ENCODE results near the gene TPM4. TPM values are rescaled to one million over a fixed set of nuclear protein-coding genes. Genes with fewer than 3 reads are reported as not detected.
"Not testable (repeated sequence)": the region's sequence is repeated elsewhere in the genome, so short reads cannot be mapped to it uniquely, and the experiment has no call there.

The TPM4 gene
- total RNA-seq, 1 donor from 2014 or later: 86.0 TPM

DNA sequence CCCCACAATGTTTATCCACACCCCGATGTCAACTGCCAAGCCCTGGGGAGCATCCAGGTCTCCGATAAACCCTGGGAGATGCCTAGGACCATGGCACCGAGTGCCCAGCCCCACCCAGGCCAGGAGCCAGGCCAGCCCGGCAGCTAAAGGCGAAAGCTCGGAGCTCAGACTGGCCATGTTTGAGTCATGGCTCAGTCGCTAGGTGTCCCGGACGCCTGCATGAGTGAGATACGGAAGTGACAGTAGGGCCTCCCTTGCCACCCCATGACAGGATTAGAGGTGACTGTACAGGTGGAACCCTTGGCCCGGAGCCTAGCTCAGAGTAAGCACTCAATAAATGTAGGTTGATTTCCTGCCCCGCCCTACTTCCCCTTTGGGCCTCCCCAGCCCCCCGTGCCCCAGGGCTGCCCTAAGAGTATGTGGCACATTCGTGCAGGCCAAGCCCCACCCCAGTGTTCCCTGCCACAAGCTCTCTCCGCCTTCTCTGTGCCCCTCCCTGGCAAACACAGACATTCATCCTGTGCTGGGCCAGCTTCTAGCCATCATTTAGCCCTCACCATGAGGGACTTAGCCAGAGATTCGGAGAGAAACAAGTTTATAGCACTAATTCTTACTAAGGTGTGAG, 5.8 kb upstream of the TPM4 start:
- FAIRE-seq (no peak), DNase-seq (ENCODE audit: low spot score in 2 of 2) (no peak)

DNA sequence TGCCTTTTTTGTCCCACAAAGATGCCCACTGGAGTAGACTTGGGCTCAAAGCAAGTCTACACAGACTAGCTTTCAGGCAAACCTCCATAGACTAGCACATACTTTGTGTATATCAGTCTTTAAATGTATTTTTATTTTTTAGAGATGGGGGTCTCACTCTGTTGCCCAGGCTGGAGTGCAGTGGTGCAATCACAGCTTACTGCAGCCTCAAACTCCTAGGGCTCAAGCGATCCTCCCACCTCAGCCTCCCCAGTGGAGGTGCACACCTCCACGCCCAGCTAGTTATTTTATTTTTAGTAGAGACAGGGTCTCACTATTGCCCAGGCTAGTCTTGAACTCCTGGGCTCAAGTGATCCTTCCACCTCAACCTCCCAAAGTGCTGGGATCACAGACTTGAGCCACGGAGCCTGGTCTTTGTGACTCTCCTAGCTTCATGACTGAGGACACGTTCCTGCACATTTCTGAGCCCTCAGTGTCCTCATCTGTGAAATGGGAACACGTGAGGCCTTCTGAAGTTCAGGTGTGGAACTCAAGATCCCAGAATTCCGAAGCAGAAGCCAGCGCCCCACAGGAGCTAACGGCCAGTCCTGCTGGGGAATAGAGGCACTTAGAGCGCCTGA, 5.1 kb upstream of the TPM4 start:
- DNase-seq (ENCODE audit: low spot score in 2 of 2) (no peak), FAIRE-seq (no peak)

- no peak for FAIRE-seq
- no peak for DNase-seq (ENCODE audit: low spot score in 2 of 2)
Measured at GRCh38 chr19:16073481-16073880, 2.8 kb upstream of the TPM4 start.

DNA sequence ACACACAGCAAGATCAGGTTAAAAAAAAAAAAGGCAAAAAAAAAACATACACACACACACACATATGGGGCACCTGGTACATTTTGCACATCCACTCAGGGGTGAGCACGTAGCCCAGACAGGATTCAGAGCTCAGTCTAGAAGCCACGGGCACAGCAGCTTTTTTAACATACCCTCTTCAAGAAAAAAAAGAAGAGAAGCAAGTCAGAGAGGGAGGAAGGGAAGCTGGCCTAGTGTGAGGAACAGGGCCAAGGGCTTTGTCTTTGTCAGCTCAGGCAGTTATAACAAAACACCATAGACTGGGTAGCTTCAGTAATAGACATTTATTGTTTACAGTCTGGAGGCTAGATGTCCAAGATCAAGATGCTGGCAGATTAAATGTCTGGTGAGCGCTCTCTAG, 2.3 kb upstream of the TPM4 start:
- DNase-seq (ENCODE audit: low spot score in 2 of 2) (peak in 1 of 2 donors; percentile 37), FAIRE-seq (no peak)

GRCh38 chr19:16074488-16075365, 1.6 kb upstream of the TPM4 start:
- FAIRE-seq: no peak
- no peak for DNase-seq (ENCODE audit: low spot score in 2 of 2)

- FAIRE-seq: no peak
- no peak for DNase-seq (ENCODE audit: low spot score in 2 of 2)
Measured at GRCh38 chr19:16075430-16076153, 703 bp upstream of the TPM4 start.

GRCh38 chr19:16076958-16077611, 790 bp downstream of the TPM4 start:
- peak in 1 of 2 donors; percentile 58 for DNase-seq (ENCODE audit: low spot score in 2 of 2)
- FAIRE-seq: no peak

- no peak for FAIRE-seq
- DNase-seq (ENCODE audit: low spot score in 2 of 2): no peak
Measured at GRCh38 chr19:16077984-16078758, 1.9 kb downstream of the TPM4 start.

DNA sequence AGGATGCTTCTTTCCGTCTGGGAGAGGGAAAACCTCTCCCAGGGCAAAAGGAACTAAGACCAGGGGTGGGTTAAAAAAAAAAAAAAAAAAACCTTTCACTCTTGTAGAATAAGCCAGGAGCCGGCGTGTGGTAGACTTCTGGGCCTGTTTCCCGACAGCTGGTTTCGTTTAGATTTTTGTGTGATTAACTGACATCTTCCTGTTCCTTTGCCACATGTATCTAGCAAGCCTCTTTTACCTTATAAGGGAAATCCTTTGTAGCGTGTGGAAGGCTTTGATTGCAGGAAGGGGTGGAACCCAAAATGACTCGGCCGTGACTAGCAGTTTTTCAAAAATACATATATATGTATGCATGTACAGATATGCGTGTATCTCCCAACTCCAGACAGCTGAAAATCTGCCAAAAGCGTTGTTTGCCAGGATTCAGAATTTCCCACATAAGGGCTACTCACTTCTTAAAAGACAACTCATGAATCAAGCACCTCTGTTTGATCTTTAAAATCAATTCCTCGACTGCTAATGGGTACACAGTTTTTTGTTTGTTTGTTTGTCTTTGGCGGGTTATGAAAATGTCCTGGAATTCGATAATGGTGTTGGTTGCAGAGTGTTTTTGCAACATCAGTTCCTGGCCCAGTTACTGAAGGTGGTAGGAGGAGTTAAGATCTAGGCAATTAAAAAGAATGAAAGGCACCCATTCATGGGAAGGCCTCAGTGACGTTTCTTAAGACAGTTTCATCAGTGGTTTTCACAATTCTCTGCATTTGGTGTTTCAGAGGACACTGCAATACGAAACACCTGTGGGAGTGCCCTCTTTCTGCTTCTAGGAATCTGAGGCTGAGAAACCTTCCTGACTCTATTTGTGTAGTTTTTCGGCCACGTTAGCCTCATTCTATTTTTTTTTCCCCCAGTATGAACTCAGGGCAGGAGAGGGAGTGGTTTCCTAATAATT, 2.7 kb downstream of the TPM4 start:
- FAIRE-seq (no peak), DNase-seq (ENCODE audit: low spot score in 2 of 2) (peak; percentile 52 to 69)

DNA sequence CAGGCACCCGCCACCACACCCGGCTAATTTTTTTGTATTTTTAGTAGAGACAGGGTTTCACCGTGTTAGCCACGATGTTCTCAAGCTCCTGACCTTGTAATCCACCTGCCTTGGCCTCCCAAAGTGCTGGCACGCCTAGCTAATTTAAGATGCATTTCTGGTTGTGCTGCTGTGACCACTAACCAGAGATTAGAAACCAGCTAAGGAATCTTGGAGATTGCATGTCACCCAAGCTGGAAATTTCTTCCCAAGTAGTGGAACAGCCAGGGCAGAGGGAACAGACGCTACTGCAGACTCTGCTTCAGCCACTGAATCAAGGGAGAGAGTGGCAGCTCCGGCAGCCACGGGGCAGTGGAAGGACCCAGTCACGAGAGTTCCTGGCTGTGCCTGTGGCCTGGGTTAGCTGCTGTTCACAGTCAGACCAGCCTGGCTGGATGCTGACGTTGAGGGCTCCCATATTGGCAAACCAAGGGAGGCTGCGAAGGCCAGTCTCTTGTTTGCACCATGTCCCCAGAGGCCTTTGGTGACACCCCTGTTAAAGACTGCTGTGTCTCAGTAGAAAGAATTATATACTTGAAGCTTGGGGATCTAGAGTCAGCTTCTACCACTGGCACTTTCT, 7.9 kb downstream of the TPM4 start:
- no peak for FAIRE-seq
- no peak for DNase-seq (ENCODE audit: low spot score in 2 of 2)

GRCh38 chr19:16085115-16085514, 8.8 kb downstream of the TPM4 start:
- no peak for DNase-seq (ENCODE audit: low spot score in 2 of 2)
- no peak for FAIRE-seq

GRCh38 chr19:16087404-16087803, 11.1 kb downstream of the TPM4 start:
- DNase-seq (ENCODE audit: low spot score in 2 of 2); FAIRE-seq: not testable (repeated sequence)

DNA sequence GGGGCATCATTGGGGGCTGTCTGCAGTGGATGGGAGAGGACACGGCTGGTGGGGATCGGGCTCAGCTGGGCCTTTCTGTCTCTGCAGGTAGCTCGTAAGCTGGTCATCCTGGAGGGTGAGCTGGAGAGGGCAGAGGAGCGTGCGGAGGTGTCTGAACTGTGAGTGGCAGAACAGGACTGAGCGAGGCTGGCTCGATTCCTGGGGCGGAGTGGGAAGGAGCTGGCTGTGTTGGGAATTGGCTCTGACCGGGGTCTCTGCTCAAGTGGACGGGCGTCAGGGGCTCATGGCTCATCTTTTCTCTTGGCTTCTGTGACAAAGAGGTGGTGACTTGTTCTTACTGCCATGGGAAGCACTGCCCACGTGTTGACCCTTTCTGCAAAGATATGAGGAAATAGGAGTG, 11.6 kb downstream of the TPM4 start:
- DNase-seq (ENCODE audit: low spot score in 2 of 2) (no peak), FAIRE-seq (no peak)

- FAIRE-seq (no peak), DNase-seq (ENCODE audit: low spot score in 2 of 2) (no peak)
Measured at GRCh38 chr19:16088351-16089009, 12.2 kb downstream of the TPM4 start.

DNA sequence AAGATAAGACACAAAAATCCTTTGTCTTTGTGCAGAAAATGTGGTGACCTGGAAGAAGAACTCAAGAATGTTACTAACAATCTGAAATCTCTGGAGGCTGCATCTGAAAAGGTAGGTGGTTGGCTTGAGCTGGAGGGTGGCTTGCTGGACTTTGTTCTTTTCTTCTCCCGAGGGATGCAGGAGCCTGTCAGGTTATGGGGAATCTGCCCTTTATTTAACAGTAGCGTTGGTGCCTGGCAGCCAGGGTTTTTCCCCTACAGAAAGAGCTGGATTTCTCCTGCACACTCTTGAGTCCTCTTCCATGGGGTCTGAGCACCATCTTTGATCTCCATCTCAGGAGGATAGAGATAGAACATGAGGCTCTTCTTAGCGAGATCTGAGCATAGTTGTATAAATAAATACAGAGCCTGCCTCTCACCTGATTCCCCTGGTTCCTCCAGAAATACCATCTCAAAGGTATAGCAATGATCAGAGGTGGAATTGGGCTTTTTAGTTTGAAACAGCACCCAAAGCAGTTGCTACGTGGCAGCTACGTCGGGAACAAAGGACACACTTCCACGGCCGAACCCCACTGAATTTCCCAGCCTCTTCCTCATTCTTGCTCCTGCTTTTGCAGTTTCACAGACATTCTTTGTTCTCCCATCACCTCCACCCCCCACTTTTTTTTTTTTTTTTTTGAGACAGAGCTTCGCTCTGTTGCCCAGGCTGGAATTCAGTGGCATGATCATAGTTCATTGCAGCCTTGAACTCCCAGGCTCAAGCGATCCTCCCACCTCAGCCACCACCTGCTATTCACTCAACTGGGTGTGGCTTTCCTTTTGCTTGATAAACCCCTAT, 12.9 kb downstream of the TPM4 start:
- no peak for FAIRE-seq
- no peak for DNase-seq (ENCODE audit: low spot score in 2 of 2)
